Vagina (tissue), 2 donors: ENCODE measurements around the gene COL17A1.

Experiments used
- CTCF ChIP-seq, 3 experiments: fragments of 450-650 bp in 2 of 3; fragments of 200-600 bp in 1 of 3; sonication (generic) in 1 of 3; IDR thresholded peaks; one replicate each; pipeline ENCODE4 v1.5.1; 2017 to 2019; ENCODE audit warnings: antibody characterized with exemption in 3 of 3, mild to moderate bottlenecking in 2 of 3, moderate library complexity in 2 of 3
- POLR2A ChIP-seq, 2 donors: fragments of 450-650 bp; IDR thresholded peaks; one replicate each; pipeline ENCODE4 v1.6.1; 2017; ENCODE audit warnings: antibody characterized with exemption in 2 of 2, mild to moderate bottlenecking in 2 of 2, moderate library complexity in 2 of 2
- POLR2AphosphoS5 ChIP-seq, 2 donors: sonication (generic); formaldehyde crosslinking; IDR thresholded peaks; one replicate each; pipeline ENCODE4 v1.9.0; 2017; ENCODE audit warnings: antibody characterized with exemption in 2 of 2, mild to moderate bottlenecking in 2 of 2, low read depth in 1 of 2; ENCODE audit not compliant: insufficient read depth in 1 of 2

GRCh38 chr10:104018471-104018870, 67.2 kb downstream of the COL17A1 start:
- TF ChIP-seq CTCF (IDR thresholded peaks at IDR 0.05) (no peak), POLR2AphosphoS5 (IDR thresholded peaks at IDR 0.05; ENCODE audit: insufficient read depth in 1 of 2, low read depth in 1 of 2) (no peak), POLR2A (IDR thresholded peaks at IDR 0.05) (no peak)
